CD4-positive, alpha-beta T cell treated with Interferon alpha-2 for 1 hour (primary cell): ENCODE results near the gene L3MBTL1.

Source experiments
- DNase-seq, 2 donors: peaks; one replicate each; pipeline ENCODE4 v3.0.0-alpha.2; 2020 to 2022

L3MBTL1 gene

DNA sequence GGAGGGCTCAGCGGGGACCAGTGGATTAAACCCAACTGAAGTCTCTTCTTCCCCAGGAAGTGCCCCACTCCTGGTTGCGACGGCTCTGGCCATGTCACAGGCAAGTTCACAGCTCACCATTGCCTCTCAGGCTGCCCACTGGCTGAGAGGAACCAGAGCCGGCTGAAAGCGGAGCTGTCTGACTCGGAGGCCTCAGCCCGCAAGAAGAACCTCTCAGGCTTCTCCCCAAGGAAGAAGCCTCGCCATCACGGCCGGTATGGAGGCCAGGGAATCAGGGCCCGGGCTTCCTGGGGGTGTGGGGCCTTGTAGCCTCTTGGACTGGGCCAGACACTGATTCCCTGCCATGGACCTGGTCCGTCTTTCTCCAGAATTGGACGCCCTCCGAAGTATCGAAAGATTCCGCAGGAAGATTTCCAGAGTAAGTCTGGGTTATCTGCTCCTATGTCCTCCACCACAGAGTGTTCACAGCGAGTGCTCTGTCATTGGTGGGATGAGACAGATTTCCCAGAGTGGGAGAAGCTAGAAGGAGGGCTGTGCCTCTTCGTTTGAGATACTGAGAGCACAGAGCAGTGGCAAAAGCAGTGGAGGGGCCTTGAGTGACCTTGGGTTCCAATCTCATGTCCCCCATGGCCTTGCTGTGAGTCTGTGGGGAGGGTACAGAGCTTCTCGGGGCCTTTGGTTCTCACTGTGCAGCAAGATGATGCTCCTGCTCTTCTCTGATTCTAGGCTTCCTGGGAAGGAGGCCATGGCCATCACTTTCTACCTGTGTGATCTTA is 28.7 kb downstream of the L3MBTL1 start:
- no peak for DNase-seq

DNA sequence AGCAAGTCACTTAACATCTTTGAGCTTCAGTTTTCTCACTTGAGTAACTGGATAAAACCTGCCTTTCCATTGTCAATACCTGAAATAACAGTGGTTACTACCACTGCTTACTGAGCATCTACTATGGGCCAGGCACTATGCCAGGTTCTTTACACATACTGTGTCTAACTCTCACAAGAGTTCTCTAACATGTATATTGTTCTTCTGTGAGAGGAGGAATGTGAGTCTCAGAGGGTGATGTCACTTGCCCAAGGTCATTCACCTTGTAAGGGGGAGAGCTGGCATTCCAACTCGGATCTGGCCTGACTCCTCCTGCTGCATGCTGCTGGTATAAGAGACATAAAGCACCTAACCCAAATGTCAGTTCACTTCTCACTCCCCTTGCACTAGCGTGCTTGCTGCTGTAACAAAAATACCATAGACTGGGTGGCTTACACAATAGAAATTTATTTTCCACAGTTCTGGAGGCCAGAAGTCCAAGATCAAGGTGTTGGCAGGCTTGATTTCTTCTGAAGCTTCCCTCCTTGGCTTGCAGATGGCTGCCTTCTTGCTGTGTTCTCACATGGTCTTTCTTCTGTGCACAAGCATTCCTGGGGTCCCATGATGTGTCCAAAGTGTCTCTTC is 29.4 kb downstream of the L3MBTL1 start:
- DNase-seq, result no peak

DNA sequence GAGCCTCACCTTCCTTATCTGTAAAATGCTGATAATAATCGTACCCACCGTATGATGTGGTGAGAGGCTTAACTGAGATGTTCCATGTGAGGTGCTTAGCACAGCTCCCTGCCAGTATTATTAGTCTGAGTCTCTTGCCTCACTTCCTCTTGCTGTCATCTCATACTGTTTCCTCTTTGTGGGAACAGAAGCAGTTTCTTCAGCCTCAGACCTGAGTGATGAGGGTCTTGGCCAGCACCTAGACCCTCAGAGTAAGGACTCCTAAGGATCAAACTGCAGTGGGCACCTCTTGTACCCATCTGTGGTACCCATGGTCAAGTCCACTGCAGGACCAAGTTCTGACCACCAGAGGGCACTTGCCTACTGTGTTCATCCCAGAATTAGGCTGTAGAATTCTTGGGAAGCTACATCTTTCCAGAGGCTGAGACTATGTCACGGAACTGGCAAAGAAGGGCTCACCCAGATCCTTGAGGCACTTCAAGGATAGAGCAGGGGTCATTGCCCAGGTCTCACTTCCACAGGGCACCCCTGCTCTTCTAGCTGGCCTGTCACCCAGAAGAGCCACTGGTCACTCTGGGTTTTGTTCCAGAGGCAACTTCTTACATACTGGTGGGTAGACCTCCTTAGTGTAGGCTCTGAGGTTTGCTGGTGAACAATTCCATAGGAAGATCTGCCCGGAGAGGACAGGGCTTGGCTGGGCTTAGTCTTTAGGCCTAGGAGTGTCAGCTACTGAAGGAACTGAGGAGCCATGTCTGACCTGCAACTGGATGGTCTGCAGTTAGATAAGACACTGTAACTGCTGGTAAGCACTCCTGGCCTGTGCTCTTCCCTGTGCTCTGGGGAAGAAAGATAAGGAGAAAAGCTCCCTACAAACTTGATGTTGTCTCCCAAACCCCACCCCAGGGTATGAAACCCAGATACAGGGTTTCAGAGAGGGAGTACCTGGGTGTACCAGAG is 30.7 kb downstream of the L3MBTL1 start:
- DNase-seq, result peak; percentile 19 to 43

DNA sequence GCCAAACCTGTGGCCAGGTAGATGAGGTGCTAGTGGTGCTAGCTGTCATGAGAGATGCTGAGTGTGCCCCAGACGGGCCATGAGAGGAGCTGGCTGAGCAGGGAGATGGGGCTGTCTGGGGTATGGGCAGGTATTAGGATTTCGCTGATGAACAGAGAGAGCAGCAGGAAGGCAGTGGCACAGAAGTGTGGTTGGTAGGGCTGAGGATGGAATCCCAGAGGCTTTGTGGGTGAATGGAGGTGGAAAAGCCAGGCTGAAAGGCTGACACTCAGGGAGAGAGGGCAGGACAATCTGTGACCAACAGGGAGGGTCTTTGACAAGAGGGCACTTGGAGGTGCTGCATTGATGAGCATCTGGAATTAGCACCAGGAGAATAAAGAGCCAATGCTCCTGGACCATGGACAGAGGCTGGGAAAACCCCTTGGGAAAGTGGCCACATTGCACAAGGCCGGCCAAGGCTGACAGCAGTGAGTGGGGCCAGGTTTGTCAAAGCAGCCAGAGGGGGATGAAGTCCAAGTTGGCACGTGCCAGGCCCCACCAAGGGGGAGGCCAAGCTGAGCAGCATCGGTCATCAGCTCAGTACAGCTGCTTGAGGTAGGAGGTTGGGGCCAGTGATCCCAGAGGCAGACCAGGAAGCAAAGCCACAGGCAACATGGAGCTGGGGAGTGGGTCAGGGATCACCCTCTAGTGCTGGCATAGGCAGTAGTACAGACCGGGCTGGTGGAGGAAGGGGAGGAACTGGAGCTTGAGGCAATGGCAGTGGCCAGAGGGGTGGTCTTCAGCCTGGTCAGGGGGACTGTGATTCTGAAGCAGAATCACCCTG is 31.6 kb downstream of the L3MBTL1 start:
- DNase-seq, result no peak

DNA sequence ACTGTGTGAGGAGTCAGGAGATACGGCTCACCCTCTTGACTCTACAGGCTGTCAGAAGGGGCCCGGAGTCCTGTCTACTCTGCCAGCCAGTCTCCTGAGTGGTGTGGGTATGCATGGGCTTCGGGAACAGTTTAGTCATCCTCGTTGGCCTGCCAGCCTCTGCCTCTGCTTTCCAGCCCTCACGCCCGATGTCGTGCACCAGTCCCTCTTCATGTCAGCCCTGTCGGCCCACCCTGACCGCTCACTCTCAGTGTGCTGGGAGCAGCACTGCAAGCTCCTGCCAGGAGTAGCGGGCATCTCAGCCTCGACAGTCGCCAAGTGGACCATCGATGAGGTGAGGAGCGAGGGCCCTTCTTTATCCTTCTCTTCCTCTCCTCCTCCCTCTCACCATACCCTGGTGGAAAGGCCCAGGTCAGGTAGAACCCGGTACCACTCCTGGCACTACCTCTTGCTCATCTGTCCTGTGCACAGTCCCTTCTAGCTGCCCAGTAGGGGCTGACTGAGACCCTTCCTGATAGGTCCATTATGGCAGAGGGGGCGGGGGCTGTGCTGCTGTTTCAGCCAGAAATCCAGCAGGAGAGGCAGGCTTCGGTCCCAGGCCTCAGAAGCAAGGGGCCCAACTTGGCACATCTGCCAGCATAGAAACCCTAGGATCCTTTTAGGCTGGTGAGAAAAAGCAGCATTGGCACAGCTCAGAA is 32.6 kb downstream of the L3MBTL1 start:
- DNase-seq, result no peak

DNA sequence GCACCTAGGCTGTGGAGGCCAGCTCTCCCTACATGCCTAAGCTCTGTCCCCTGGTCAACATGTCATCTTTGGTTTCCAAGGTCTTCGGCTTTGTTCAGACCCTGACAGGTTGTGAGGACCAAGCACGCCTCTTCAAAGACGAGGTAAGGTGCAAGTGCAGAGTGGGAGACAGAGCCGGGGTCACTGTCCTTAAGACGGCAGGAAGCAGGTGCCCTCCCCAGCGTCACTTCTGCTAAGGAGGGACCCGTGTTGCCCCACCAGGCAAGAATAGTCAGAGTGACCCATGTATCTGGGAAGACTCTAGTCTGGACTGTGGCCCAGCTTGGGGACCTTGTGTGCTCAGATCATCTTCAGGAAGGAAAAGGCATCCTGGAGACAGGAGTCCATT is 33.2 kb downstream of the L3MBTL1 start:
- DNase-seq, result no peak

DNA sequence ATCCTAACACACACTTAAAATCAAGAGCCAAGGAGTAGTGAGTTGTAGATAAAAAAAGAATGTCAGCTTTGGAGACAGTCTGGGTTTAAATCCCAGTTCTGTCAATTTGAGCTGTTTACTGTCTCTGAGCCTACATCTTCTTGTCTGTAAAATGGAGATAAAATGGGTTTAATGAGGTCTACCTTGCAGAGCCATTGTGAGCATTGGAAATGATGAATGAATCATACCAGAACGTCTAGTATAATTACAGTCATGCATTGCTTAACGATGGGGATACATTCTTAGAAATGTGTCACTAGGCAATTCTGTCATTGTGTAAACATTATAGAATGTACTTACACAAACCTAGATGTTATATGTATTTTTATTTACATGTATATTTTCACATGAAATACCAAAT is 33.7 kb downstream of the L3MBTL1 start:
- no peak for DNase-seq

DNA sequence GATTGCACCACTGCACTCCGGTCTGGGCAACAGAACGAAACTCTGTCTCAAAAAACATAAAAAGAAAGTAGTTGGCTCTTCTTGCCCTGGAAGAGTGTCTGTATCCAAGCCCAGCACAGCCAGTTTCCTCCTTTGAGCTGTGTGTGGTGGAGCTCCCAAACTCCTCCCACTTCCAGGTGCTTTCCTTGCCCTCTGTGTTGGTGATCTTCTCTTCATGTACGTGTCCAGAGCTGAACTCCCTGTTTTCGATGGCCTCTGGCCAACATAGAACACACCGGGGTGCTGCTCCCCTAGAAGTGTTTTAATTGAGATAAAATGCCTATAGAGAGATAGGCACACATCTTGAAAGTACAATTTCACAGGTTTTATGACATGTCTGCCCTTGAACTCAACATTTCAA is 34.7 kb downstream of the L3MBTL1 start:
- no peak for DNase-seq

DNA sequence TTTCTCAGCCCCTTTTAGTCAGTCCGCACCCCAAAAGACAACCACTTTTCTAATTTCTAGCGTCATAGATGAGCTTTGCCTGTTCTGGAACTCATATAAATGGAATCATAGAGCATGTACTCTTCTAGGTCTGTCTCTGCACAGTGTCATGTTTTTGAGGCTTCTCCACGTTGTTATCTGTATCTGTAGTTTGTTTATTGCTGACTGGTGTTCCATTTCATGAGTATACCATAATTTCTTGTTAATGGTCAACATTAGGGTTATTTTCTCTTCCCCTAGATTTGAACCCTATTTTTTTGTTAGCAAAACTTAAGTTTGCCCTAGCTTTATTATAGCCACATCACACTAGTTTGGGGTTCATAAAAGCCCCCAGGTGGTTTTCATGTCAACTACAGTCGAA is 35.2 kb downstream of the L3MBTL1 start:
- DNase-seq, result no peak

DNA sequence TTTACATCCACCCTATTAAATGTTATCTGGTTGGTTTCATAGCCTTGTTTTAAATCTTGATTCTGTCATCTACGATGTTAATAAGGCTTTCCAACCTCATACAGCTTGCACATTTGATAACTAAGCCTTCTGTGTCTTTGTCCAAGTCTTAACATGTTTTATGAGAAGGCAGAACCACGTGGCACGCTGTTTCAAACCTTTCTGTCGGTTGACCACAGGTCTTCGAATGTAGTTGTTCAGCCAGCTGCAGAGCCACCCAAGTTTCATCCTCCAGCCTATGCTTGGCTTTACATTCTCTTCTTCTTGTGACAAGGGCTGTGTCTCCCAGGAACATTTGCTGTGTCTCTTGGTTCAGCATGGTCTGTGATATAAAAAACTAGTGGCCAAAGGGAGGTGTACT is 35.6 kb downstream of the L3MBTL1 start:
- no peak for DNase-seq

DNA sequence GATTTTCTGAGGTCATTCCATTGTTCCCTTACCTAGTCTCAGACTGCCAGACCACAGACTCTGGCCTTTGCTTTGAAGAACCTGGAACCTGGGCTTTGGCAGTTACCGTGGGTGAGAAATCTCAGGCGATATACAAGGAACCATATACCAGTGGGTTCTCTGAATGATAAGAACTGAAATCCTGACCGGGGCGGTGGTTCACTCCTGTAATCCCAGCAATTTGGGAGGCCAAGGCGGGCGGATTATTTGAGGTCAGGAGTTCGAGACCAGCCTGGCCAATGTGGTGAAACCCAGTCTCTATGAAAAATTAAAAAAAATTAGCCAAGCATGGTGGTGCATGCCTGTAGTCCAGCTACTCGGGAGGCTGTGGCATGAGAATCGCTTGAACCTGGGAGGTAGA is 37.0 kb downstream of the L3MBTL1 start:
- DNase-seq, result no peak

DNA sequence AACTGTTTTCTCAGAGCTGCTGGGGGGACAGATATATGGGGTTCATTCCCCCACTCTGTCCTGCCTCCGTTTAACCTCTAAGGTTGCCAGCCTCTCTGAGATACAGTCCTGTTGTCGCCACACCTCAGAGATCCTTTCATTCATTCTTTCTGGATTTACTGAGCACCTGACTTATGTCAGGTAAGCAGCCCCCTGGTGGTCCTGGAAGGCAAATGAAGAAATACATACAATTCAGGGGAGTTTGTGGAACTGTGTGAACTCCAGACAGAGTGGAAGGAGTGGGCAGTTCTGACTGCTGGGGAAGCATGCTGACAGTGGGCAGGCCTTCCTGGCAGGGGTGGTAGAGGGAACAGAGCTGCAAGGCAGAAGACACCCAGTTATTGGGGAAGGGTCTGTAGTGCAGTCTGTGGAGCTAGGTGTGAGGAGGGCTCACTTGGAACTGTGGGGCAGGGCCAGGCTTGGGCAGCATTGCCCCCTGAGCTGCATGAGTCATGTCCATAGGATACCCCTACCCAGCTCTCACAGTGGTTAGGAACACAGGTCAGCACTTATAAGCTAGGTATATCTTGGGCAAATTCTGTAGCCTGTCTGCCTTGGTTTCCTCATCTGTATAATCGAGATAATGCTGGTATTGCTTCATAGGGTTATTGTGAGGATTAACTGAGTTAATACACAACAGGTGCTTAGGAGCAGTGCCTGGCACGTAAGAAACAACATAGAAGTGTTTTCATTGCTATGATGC is 38.5 kb downstream of the L3MBTL1 start:
- DNase-seq, result no peak

DNA sequence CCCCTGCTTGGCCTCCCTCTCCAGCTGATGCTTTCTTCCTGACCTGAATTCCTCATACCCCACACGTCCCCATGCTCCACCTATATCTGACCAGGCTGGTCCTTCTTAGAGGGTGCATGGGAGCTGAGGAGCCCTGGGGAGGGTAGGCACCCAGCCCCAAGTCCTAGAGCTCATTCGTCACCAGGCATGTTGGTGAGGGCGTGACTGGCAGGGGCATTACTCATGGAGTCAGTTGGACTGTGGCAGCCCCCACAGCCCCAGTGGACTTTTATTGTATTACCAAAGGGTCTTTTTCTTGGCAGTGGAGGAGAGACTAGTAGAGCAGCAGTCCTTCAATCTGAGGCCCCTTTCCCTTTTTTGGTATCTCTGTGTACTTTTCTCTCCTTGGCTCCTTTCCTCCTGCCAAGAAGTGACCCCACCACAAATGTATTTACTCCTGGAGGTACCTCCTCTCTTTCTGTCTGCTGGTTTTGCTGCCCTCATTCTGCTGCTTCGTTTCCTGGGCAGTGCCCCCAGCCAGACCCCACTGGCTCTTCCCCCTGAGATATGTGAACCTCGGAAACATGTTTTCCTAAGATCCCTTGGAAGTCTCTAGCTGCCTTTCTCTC is 40.9 kb downstream of the L3MBTL1 start:
- no peak for DNase-seq

DNA sequence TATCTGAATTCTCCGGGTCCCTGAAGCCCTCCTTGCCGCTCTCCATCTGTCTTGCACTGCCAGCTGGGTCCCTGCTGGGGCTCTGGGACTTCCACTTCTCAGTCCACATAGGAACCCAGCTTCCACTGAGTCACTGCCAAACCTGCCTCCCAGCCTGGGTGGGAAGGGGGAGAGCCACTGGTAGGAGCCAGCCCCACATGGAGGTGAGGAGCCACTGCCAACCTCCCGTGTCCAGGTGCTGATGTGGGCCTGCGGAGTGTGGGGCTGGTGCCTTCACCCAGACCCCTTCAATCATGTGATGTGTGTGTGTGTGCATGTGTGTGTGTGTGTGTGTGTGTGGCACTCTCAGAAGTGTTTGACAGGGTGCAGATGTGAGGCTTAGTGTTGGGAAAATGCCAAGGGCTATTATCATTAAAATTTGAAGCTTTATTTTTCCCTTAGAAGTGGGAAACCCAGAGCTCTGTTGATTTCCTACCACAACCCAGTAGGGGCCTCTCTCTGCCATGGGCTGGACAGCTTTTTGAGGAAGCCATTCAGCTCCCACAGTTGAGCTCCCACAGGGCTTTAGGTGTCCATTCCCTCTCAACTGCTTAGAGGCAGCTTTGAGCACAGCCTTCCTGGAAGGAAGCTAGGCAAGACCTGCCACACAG is 42.0 kb downstream of the L3MBTL1 start:
- DNase-seq, result no peak

DNA sequence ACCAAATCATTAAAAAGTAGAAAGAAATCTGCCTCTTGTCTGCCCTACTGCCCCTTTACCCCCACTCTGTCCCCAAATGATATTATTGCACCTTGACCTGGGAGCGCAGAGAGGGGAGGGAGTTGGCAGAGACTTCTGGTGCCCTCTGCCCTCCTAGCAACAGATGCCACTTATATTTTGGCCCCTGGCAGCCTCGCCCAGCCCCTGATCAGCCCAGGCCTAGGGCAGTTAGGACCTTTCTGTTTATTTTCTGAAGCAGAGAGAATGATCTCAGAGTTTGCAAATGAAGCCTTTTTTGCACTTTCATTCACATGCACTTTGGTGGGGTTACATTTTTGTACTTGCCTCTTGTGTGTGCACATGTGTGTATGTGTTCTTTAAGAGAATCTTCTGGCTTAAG is 43.0 kb downstream of the L3MBTL1 start:
- DNase-seq, result no peak

DNA sequence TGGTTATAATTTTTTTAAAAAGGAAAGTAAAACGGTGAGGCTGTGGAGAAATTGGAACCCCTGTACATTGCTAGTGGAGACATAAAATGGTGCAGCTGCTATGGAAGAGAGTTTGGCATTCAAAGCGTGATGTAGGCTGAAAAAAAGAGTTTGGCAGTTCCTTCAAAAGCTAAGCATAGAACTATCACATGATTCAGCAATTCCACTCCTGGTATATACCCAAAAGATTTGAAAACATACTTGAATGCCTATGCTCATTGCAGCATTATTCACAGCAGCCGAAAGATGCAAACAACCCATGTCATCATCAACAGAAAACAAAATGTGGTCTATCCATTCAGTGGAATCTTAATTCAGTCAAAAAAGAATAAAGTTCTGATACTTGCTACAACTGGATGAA is 46.9 kb downstream of the L3MBTL1 start:
- DNase-seq, result no peak

DNA sequence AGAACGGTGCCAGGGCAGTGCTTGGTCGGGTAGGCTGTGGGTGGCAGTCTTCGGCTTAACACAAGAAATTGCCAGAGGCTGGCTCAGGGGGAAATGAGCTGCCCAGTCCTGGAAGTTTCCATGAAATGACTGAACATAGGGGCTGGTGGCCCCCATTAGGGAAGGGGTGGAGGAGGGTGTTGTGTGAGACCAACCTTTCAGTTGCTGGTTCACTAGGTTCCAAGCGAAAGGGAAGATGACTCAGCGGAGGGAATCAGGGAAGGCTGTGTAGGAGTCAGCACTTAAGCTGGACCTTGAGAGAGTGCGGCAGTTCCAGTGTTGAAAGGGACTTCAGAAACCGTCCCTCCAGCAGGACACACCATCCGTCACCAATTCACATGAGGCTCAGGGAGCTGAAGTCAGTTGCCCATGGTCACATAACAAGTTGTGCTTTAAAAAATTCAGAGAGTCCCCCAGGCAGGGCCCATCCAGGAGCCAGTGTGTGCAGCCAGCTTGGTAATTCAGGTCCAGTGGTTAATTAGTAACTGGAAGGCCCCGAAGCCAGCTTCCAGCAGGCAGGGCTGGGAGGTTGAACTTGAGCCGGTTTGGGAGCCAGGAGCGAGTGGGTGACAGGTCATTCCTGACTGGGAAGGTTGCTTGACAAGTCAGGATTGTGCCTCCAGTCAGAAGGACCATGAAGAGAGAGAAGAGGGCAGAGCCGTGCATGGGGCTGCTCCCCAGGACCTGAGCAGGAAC is 51.1 kb downstream of the L3MBTL1 start, which contains the start of gene SGK2:
SGK2 (plus strand) TSS at position 616 of the 735 bp plus-strand sequence. CDS start 7,469 bp downstream, outside the sequence.
- no peak for DNase-seq

DNA sequence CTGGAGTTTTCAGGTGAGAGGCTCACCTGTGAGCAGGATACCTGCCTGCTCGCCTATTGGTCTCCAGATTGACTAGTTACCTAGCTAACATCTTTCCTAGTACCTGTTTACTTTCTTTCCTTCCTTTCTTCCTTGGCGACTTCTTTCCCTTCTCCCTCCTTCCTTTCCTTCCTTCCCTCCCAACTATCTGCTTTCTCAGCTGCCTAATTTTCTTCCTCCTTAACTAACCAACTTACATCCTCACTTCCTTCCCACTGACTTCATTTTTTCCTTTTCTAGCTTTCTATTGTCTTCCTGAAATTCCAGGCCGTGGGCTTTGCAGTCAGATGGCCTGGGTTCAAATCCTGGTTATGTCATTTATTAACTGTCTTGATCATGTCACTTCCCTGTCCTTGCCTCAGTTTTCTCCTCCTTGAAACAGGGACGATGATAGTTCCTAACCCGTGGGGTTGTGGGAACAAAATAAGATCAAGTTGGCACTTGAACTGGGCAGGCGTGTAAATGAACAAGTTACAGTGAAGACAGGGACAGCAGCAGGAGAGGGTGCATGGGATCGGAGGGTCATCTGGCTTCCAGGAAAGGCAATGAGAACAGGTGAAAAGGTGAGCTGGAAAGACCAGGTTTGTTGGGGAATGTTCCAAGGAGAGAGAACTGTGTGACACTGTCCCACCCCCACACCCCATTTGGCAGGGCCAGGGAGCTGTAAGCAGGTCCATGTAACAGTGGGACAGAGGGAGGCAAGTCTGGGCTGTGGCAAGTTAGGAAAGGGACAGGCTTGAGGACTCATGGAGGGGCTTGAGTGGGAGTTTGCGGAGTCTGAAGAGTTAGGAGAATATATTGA is 51.9 kb downstream of the L3MBTL1 start:
- no peak for DNase-seq

DNA sequence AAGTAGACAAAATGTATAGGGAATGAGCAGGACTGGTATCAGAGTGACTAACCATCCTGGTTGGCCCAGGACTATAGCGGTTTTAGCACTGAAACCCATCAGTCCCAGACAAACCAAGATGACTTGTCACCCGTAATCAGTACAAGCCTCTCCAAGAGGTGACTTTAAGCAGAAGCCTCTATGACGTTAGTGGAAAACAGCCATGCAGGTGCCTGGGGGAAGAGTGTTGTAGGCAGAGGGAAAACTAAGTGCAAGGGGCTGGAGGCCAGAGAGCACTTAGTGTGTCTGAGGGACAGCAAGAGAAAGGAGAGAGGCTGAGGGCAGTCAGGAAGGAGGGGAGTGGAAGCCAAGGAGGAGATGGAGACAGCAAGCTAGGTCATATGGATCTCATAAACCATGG is 53.5 kb downstream of the L3MBTL1 start:
- DNase-seq, result no peak
